Activated naive CD8-positive, alpha-beta T cell treated with anti-CD3 and anti-CD28 coated beads, Interleukin-2, amount 10 ng/mL, durations not matched to agents 7 days and 5 days (primary cell): ENCODE measurements around the gene LGR6. TPM values are rescaled to one million over a fixed set of nuclear protein-coding genes. Genes with fewer than 3 reads are reported as not detected.
"Not testable (repeated sequence)": the region's sequence is repeated elsewhere in the genome, so short reads cannot be mapped to it uniquely, and the experiment has no call there.

Experiments
- ATAC-seq: fragments of 150-1000 bp; cut with Tn5 transposase; one replicate; pipeline ENCODE4 v1.10.0; 2021; ENCODE audit warnings: low read depth, moderate library complexity
- POLR2A ChIA-PET: fragments of 350-600 bp; sonication (Branson Sonifier 250); formaldehyde crosslinking; loops from one replicate; lab custom pipeline; 2021; ENCODE audit warnings: antibody characterized with exemption; lab: Charles Lee
- DNase-seq: peaks from one replicate; pipeline ENCODE4 v3.0.0; 2021
- H3K27ac Mint-ChIP-seq: one replicate; pipeline ENCODE4 v1.8.0; 2022; ENCODE audit warnings: mild to moderate bottlenecking, mixed read lengths
- H3K27me3 Mint-ChIP-seq: one replicate; pipeline ENCODE4 v1.8.0; 2022; ENCODE audit warnings: mild to moderate bottlenecking, moderate library complexity, mixed read lengths
- H3K36me3 Mint-ChIP-seq: one replicate; pipeline ENCODE4 v1.8.0; 2021; ENCODE audit warnings: mild to moderate bottlenecking, mixed read lengths
- H3K4me1 Mint-ChIP-seq: one replicate; pipeline ENCODE4 v1.8.0; 2021; ENCODE audit warnings: mixed read lengths
- H3K4me3 Mint-ChIP-seq: one replicate; pipeline ENCODE4 v1.8.0; 2022; ENCODE audit warnings: mild to moderate bottlenecking, moderate library complexity, mixed read lengths
- H3K9me3 Mint-ChIP-seq: one replicate; pipeline ENCODE4 v1.8.0; 2021; ENCODE audit warnings: mixed read lengths
- total RNA-seq, 2 experiments: library from RNA; stranded (reverse); gene quantifications; one replicate each; pipeline ENCODE4 v1.2.3, GENCODE V29; 2021

Gene LGR6
- total RNA-seq, 2 experiments from 2014 or later, result 2.7 to 5.2 TPM

GRCh38 chr1:202172015-202172355 lies 21.6 kb upstream of the LGR6 start:
- no peak for DNase-seq
- peak; percentile 55 for ATAC-seq
- Mint-ChIP-seq H3K36me3 (no peaks in the 10 kb centered on the region), H3K4me1 (peaks cover 3% of the 10 kb centered on the region), H3K27ac (no peak overlapping the region), H3K9me3 (no peaks in the 10 kb centered on the region), H3K4me3 (no peak overlapping the region), H3K27me3 (no peaks in the 10 kb centered on the region)
- POLR2A ChIA-PET, result interaction anchor here (2.5 kb wide), 1 partner anchor 12 kb away, joined by 10 read pairs; the partner anchor contains the start of gene PTPN7

DNA sequence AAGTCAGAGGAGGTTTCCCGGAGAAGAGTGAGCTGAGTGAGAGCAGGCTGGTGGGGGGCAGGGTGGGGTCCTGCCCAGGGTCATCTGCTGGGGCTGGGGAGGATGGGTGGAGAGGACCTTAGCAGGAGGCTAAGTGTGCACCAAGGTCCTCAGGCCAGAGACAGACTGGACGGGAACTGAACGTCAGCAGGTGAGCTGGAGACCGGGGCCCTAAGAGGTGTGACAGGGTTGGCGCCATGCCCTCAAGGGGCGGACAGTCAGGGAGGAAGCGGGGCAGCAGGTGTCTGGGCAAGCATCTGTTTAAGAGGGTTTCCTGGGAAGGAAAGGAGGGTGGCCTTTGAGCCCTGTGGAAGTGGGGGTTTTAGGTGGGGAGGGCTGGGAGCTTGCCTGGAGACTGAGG lies 19.6 kb upstream of the LGR6 start:
- DNase-seq (no peak), ATAC-seq (no peak)
- Mint-ChIP-seq H3K36me3 (no peaks in the 10 kb centered on the region), H3K27me3 (no peaks in the 10 kb centered on the region), H3K9me3 (no peaks in the 10 kb centered on the region), H3K27ac (no peak overlapping the region), H3K4me1 (peaks cover 3% of the 10 kb centered on the region), H3K4me3 (no peak overlapping the region)
- POLR2A ChIA-PET, result interaction anchor here (0.8 to 1.9 kb wide), 2 partner anchors 9 to 11 kb away, joined by 3 to 6 read pairs; no protein-coding TSS in a partner anchor

DNA sequence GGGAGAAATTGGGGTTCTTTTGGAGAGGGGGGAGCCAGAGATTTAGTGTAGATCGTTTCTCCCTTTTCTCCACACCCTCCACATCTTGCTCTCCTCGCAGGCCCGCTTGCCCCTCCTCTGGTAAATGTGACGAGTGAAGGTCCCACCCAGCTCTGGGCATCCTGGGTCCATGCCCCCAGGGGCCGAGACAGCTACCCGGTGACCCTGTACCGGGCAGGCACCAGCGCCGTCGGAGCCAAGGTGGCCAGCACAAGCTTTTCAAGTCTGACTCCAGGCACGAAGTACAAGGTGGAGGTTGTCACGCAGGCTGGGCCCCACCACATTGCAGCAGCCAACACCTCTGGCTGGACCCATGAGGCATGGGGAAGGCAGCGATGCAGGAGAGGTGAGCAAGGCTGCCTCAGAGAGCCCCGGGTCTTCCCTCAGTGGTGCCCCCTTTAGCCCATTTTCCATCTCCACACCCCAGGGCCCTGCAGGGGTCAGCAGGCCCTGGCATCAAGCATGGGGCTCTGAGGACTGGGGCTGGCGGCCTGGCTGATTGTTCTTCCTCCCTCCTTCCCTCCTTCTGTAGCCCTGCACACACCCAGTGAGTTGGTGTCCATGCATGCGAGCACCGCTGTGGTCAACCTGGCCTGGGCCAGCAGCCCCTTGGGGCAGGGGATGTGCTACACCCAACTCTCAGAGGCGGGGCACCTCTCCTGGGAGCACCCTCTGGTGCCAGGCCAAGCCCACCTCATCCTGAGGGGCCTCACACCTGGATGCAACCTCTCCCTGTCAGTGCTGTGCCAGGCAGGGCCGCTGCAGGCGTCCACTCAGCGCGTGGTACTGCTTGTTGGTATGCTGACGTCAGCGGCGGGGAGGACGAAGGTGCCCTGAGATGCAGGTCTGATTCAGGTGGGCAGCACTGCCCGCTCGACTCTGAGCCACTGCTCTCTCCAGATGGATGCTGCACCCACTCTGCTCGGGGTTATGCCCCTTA lies 16.4 kb upstream of the LGR6 start:
- ATAC-seq, result no peak
- no peaks in the 10 kb centered on the region for H3K9me3 Mint-ChIP-seq
- H3K27me3 Mint-ChIP-seq, result no peaks in the 10 kb centered on the region
- no peak for DNase-seq
- POLR2A ChIA-PET, result no interaction called here
- no peak overlapping the region for H3K27ac Mint-ChIP-seq
- H3K4me3 Mint-ChIP-seq, result no peak overlapping the region
- H3K36me3 Mint-ChIP-seq, result no peaks in the 10 kb centered on the region
- no peaks in the 10 kb centered on the region for H3K4me1 Mint-ChIP-seq

DNA sequence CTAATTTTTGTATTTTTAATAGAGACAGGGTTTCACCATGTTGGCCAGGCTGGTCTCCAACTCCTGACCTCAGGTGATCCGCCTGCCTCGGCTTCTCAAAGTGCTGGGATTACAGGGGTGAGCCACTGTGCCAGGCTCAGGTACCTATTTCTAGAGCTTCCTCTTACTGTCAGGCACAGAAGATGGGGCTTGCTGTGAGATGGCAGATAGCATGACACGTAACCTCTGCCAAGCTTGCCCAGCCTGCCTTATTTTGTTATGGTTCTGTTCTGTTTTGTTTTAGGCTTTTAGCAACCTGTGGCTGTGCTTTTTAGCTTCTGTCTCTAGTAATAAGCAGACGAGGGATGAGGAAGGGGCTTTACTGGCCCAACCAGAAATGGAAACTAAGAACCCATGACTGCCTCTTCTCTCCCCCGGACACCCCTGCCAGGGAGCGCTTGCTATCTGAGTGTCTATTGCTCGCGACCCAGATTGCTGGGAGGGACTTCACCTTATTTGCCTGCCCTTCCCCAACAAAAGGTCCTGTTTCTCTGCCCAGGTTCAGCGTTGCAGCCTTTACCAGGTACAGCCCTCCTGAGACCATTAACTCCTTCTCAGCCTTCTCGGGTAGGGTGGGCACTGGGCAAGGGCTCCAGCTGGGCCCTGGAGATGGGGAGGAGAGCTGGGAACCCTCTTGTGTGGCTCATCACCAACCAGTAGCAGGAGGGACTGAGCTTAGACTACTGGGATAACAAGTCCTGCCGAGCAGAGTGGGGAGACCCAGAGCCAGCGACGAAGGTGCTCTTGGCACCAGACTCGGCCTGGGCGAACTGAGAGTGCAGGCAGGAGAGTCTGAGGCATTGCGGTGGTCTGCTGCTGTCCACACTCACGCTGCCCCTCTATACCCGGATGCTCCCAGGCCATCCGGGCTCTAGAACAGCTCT lies 13.5 kb upstream of the LGR6 start:
- Mint-ChIP-seq H3K27ac (no peak overlapping the region), H3K4me1 (peaks cover 12% of the 10 kb centered on the region), H3K36me3 (no peaks in the 10 kb centered on the region), H3K27me3 (peaks cover 4% of the 10 kb centered on the region), H3K9me3 (no peaks in the 10 kb centered on the region), H3K4me3 (no peak overlapping the region)
- DNase-seq (no peak), ATAC-seq (no peak)
- POLR2A ChIA-PET, result interaction anchor here (0.8 kb wide), 2 partner anchors 18 to 20 kb away, joined by 3 read pairs; partner anchors contain the start of gene PTPN7

- H3K4me3 Mint-ChIP-seq, H3K36me3 Mint-ChIP-seq, ATAC-seq, H3K27me3 Mint-ChIP-seq, H3K9me3 Mint-ChIP-seq, H3K27ac Mint-ChIP-seq, POLR2A ChIA-PET, DNase-seq: not testable (repeated sequence)
- H3K4me1 Mint-ChIP-seq, result peaks cover 12% of the 10 kb centered on the region
Measured at GRCh38 chr1:202180751-202181139, 12.9 kb upstream of the LGR6 start.

- no peak for DNase-seq
- Mint-ChIP-seq H3K27me3 (peaks cover 5% of the 10 kb centered on the region), H3K4me3 (no peak overlapping the region), H3K27ac (no peak overlapping the region), H3K4me1 (peaks cover 12% of the 10 kb centered on the region), H3K36me3 (no peaks in the 10 kb centered on the region), H3K9me3 (no peaks in the 10 kb centered on the region)
- ATAC-seq, result no peak
- POLR2A ChIA-PET, result no interaction called here
Measured at GRCh38 chr1:202181586-202181985, 12.0 kb upstream of the LGR6 start.

- no peaks in the 10 kb centered on the region for H3K36me3 Mint-ChIP-seq
Measured at GRCh38 chr1:202182040-202182877, 11.3 kb upstream of the LGR6 start.

DNA sequence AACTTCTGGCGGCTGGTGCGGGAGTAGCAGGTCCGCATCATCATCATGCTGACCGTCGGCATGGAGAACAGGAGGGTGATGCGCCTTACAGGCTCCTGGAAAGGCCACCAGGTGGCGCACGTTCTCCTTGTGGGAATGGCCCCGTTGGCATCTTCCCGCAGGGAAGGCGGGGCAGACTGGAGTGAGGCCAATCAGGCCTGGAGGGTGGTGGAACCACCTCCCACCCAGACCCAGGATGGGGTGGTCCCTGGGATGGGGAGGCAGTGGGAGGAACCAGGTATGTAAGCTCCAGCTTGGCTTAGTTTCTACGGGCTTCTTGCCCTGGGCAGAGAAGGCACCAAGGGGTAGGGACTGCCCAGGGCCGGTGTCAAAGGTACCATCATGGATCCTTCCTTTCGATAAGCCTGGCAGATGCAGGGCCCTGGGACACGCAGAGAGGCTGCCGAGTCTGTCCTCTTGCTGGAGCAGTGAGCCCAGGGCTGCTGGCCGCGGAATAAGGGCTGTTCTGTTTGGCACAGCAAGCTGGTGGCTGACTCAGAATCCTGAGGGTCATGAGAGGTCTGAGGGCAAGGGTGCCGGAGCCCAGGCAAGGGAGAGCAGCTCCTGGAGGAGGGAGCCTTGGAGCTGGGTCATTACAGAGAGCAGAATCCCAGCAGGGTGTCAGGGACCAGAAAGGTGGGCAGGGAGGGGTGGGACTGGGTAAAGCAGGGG lies 8.7 kb upstream of the LGR6 start:
- peak; percentile 78 for DNase-seq
- POLR2A ChIA-PET, result interaction anchor here (0.6 to 1.0 kb wide), 2 partner anchors 24 to 278 kb away, joined by 3 to 4 read pairs; partner anchors contain the start of gene PTPN7
- Mint-ChIP-seq H3K27ac (no peak overlapping the region), H3K4me3 (no peak overlapping the region), H3K27me3 (peaks cover 5% of the 10 kb centered on the region), H3K9me3 (no peaks in the 10 kb centered on the region), H3K4me1 (peaks cover 13% of the 10 kb centered on the region), H3K36me3 (no peaks in the 10 kb centered on the region)
- ATAC-seq, result peak; percentile 50

More at GRCh38 chr1:202182040-202182877, 11.3 kb upstream of the LGR6 start:
- Mint-ChIP-seq H3K4me3 (no peak overlapping the region), H3K9me3 (no peaks in the 10 kb centered on the region), H3K4me1 (peaks cover 12% of the 10 kb centered on the region), H3K27me3 (peaks cover 5% of the 10 kb centered on the region), H3K27ac (peak overlapping the region; percentile 59)
- ATAC-seq (no peak), DNase-seq (no peak)
- POLR2A ChIA-PET, result no interaction called here

- POLR2A ChIA-PET, result interaction anchor here (1.1 kb wide), 1 partner anchor 31 kb away, joined by 3 read pairs; no protein-coding TSS in a partner anchor
- H3K27me3 Mint-ChIP-seq, result peaks cover 5% of the 10 kb centered on the region
- H3K4me3 Mint-ChIP-seq, result no peak overlapping the region
- no peak overlapping the region for H3K27ac Mint-ChIP-seq
- H3K4me1 Mint-ChIP-seq, result peaks cover 13% of the 10 kb centered on the region
- DNase-seq, result no peak
- H3K36me3 Mint-ChIP-seq, result no peaks in the 10 kb centered on the region
- no peaks in the 10 kb centered on the region for H3K9me3 Mint-ChIP-seq
- ATAC-seq, result no peak
Measured at GRCh38 chr1:202186327-202186726, 7.3 kb upstream of the LGR6 start.

GRCh38 chr1:202187041-202187671 lies 6.4 kb upstream of the LGR6 start:
- Mint-ChIP-seq H3K9me3 (no peaks in the 10 kb centered on the region), H3K27me3 (peaks cover 5% of the 10 kb centered on the region), H3K4me1 (peaks cover 13% of the 10 kb centered on the region), H3K4me3 (no peak overlapping the region), H3K27ac (peak overlapping the region; percentile 21), H3K36me3 (no peaks in the 10 kb centered on the region)
- ATAC-seq, result no peak
- POLR2A ChIA-PET, result interaction anchor here (1.1 kb wide), 1 partner anchor 32 kb away, joined by 3 read pairs; no protein-coding TSS in a partner anchor
- DNase-seq, result no peak

DNA sequence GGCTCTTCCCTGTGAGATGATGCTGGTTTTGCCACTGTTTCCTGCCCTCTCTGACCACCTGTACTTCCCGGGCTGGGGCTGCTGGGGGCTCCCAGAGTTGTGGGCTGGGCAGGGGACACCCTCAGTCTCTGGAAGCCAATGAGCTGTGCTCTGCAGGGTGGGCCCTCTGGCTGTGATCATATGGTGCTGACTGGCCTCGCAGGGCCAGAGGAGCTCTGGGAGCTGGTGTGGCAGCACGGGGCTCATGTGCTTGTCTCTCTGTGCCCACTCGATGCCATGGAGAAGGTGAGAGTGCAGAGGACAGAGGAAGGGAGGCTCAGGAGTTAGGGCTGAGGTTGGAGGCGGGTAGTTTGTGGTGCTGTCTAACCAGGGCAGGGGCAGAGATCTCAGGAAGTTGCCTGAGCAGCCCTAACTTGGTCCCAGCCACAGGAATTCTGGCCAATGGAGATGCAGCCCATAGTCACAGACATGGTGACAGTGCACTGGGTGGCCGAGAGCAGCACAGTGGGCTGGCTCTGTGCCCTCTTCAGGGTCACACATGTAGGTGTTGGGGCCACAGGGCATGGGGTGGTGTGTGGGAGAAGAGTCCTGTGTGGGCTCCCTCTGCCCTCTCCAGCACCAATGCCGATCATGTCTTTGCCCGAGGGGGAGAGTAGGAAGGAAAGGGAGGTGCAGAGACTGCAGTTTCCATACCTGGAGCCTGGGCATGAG lies 5.7 kb upstream of the LGR6 start:
- no peak overlapping the region for H3K4me3 Mint-ChIP-seq
- no peak overlapping the region for H3K27ac Mint-ChIP-seq
- peaks cover 13% of the 10 kb centered on the region for H3K4me1 Mint-ChIP-seq
- no peaks in the 10 kb centered on the region for H3K9me3 Mint-ChIP-seq
- POLR2A ChIA-PET, result no interaction called here
- peaks cover 5% of the 10 kb centered on the region for H3K27me3 Mint-ChIP-seq
- H3K36me3 Mint-ChIP-seq, result no peaks in the 10 kb centered on the region
- DNase-seq (no peak), ATAC-seq (no peak)
